Adipocyte (in vitro differentiated cells): ENCODE measurements around the gene WRNIP1.

ENCODE experiments used
- DNase-seq: peaks from one replicate; pipeline ENCODE4 v3.0.0-alpha.2; 2015; ENCODE audit warnings: low read depth
- H3K27me3 ChIP-seq: replicated peaks from 2 replicates; pipeline ENCODE4 v1.7.0; 2013; ENCODE audit warnings: mild to moderate bottlenecking, low read length, moderate library complexity; ENCODE audit not compliant: control insufficient read depth, insufficient read depth
- H3K36me3 ChIP-seq: 2 replicates; pipeline ENCODE4 v1.7.0; 2013; ENCODE audit warnings: low read length, mild to moderate bottlenecking, moderate library complexity; ENCODE audit not compliant: control insufficient read depth, insufficient read depth, severe bottlenecking
- H3K4me1 ChIP-seq: 2 replicates; pipeline ENCODE4 v1.7.0; 2013; ENCODE audit warnings: mild to moderate bottlenecking, low read length, moderate library complexity; ENCODE audit not compliant: control insufficient read depth, insufficient read depth
- H3K4me3 ChIP-seq: 2 replicates; pipeline ENCODE4 v1.7.0; 2013; ENCODE audit warnings: mild to moderate bottlenecking, low read length, moderate library complexity
- H3K9ac ChIP-seq: 2 replicates; pipeline ENCODE4 v1.7.0; 2013; ENCODE audit warnings: mild to moderate bottlenecking, low read length, moderate library complexity
- H3K9me3 ChIP-seq: 2 replicates; pipeline ENCODE4 v1.7.0; 2013; ENCODE audit warnings: mild to moderate bottlenecking, low read length, moderate library complexity; ENCODE audit not compliant: control insufficient read depth

WRNIP1 gene

GRCh38 chr6:2764610-2765165, 505 bp upstream of the WRNIP1 start:
- Histone ChIP-seq H3K27me3 (no peaks in the 10 kb centered on the region), H3K4me3 (peak overlapping the region; percentile 95), H3K9ac (peak overlapping the region; percentile 94), H3K4me1 (peaks cover 28% of the 10 kb centered on the region), H3K36me3 (no peaks in the 10 kb centered on the region), H3K9me3 (no peaks in the 10 kb centered on the region)
- peak; percentile 90 for DNase-seq

GRCh38 chr6:2765896-2766766, 938 bp downstream of the WRNIP1 start:
- Histone ChIP-seq H3K27me3 (no peaks in the 10 kb centered on the region), H3K4me1 (peaks cover 31% of the 10 kb centered on the region), H3K4me3 (peak overlapping the region; percentile 96), H3K36me3 (peaks cover 10% of the 10 kb centered on the region), H3K9ac (peak overlapping the region; percentile 94), H3K9me3 (no peaks in the 10 kb centered on the region)
- peak; percentile 57 for DNase-seq

DNA sequence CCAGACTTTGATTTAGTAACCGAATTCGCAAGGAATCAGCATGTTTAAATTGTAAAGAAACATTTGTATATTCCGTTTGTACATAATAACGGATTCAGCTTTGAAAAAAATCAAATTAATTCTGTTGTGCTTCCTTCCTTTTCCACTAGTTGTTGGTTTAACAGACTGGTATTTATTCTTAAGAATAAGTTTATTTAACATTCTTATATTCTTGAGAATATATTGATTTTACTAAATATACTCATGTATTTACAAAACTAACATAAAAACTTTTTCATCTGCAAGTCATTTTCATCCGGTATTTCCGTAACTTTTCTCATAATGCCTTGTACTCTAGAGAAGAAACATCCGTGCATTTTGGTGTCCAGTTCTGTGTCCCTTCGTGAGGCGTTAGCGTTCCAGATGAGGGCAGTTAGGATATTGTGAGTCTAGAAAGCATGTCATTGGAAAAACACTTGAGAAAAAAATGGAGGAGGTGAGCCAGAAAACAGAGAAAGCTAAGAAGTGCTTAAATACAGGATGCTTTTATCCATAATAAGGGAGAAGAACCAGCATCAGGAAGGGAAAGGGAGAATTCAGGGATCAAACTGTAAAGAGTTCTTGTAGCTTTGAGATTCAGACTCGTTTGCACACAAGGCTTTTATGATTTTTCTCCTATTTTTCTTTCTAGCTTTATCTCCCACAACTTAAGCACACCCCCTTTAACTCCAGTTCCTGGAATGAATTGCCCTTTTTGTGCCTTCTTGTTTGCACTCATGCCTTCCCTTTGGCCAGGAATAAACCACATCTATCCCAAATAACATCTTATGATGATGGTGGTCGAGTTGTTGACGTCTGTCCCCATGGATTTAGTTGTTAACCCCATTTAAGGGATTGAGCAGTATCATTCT, 1.8 kb downstream of the WRNIP1 start:
- Histone ChIP-seq H3K4me3 (peak overlapping the region; percentile 96), H3K4me1 (peaks cover 31% of the 10 kb centered on the region), H3K27me3 (no peaks in the 10 kb centered on the region), H3K9me3 (no peaks in the 10 kb centered on the region), H3K9ac (peak overlapping the region; percentile 94), H3K36me3 (peaks cover 14% of the 10 kb centered on the region)
- peak; percentile 69 for DNase-seq

- no peak for DNase-seq
Measured at GRCh38 chr6:2767657-2768524, 2.7 kb downstream of the WRNIP1 start.

DNA sequence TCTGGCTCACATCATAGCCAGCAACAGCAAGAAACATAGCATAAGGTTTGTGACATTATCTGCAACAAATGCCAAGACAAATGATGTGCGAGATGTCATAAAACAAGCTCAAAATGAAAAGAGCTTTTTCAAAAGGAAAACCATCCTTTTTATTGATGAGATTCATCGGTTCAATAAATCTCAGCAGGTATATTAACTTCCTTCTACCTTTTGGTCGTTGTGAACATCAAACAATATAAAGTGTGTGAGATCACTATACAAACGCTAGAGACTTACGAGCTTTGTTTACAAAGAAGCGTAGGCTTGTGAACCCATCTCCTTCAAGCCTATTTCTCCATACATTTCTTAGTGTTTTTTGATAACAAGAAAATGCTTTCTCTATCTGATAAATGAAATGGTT, 3.5 kb downstream of the WRNIP1 start:
- H3K4me3 ChIP-seq = peak overlapping the region; percentile 96

More at GRCh38 chr6:2767657-2768524, 2.7 kb downstream of the WRNIP1 start:
- Histone ChIP-seq H3K4me1 (peaks cover 31% of the 10 kb centered on the region), H3K9me3 (no peaks in the 10 kb centered on the region), H3K9ac (peak overlapping the region; percentile 94), H3K27me3 (no peaks in the 10 kb centered on the region), H3K36me3 (peaks cover 17% of the 10 kb centered on the region), H3K4me3 (peak overlapping the region; percentile 96)

GRCh38 chr6:2770171-2770570, 5.0 kb downstream of the WRNIP1 start:
- Histone ChIP-seq H3K27me3 (no peaks in the 10 kb centered on the region), H3K9me3 (no peaks in the 10 kb centered on the region), H3K9ac (no peak overlapping the region), H3K4me3 (no peak overlapping the region), H3K4me1 (peaks cover 34% of the 10 kb centered on the region), H3K36me3 (peaks cover 21% of the 10 kb centered on the region)
- no peak for DNase-seq

More for the DNA sequence above, 3.5 kb downstream of the WRNIP1 start:
- H3K27me3 ChIP-seq = no peaks in the 10 kb centered on the region
- no peaks in the 10 kb centered on the region for H3K9me3 ChIP-seq
- peaks cover 17% of the 10 kb centered on the region for H3K36me3 ChIP-seq
- DNase-seq = no peak
- H3K4me1 ChIP-seq = peaks cover 38% of the 10 kb centered on the region
- peak overlapping the region; percentile 94 for H3K9ac ChIP-seq

DNA sequence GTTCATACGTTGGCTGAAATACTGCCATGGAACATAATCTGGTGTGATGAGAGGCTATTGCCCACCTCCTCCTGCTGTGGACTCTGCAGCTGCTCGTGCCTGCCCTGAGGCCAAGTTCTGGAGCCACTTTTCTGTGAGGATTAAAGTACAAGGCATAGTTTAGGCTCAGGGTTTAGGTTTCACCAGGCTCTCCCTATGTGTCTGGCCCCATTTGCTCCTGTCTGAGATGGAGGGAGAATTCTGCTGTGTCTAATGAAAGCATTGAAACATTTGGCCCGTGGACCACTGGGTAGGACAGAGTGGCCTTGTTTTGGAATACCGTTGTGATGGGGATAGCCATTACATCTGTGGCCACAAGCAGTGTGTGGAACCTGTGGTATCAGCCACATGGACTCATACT, 5.9 kb downstream of the WRNIP1 start:
- H3K27me3 ChIP-seq = no peaks in the 10 kb centered on the region
- H3K4me3 ChIP-seq = no peak overlapping the region
- no peaks in the 10 kb centered on the region for H3K9me3 ChIP-seq
- H3K9ac ChIP-seq = no peak overlapping the region
- DNase-seq = peak; percentile 63
- peaks cover 34% of the 10 kb centered on the region for H3K4me1 ChIP-seq
- peaks cover 21% of the 10 kb centered on the region for H3K36me3 ChIP-seq

DNA sequence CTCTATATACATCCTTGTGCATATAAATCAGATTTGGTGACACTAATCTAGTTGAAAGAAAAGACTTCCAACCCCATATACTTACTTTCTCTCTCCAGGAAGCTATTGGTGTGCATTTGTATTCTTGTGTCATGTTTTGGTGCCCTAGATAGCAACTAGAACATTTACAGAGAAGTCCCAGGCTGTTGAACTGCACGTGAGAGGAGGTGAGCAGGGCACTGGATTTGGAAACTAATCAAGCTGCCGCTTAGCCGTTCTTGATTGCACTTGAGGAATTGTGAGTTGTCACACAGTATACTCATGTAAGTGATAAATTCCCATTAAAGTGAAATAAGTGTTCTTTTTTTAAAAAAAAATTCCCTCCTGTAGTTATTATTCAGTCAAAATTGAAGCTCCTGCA, 7.6 kb downstream of the WRNIP1 start:
- H3K9me3 ChIP-seq = no peaks in the 10 kb centered on the region
- H3K4me3 ChIP-seq = no peak overlapping the region
- H3K27me3 ChIP-seq = no peaks in the 10 kb centered on the region
- no peak for DNase-seq
- peaks cover 21% of the 10 kb centered on the region for H3K36me3 ChIP-seq
- no peak overlapping the region for H3K9ac ChIP-seq
- H3K4me1 ChIP-seq = peaks cover 25% of the 10 kb centered on the region

DNA sequence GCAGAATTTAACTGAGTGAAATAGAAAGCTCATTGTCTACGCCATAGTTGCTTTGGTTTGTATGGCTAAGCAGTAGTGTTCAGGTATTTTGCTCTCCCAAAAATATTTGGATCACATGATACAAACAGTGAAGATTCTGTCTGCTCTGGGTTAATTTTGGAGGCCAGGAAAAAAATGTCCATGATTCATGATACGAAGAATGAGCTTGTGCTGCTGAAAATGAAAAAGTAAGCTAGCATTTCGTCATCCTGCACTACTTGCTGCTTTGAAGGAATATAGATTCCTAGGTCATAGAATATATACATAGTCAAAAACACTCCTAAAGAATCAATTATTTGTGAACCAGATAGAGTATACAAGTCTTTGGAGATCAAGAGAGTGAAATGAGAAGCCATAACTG, 8.3 kb downstream of the WRNIP1 start:
- Histone ChIP-seq H3K4me1 (peaks cover 19% of the 10 kb centered on the region), H3K4me3 (no peak overlapping the region), H3K36me3 (peaks cover 21% of the 10 kb centered on the region), H3K9ac (no peak overlapping the region), H3K9me3 (no peaks in the 10 kb centered on the region), H3K27me3 (no peaks in the 10 kb centered on the region)
- peak; percentile 67 for DNase-seq

DNA sequence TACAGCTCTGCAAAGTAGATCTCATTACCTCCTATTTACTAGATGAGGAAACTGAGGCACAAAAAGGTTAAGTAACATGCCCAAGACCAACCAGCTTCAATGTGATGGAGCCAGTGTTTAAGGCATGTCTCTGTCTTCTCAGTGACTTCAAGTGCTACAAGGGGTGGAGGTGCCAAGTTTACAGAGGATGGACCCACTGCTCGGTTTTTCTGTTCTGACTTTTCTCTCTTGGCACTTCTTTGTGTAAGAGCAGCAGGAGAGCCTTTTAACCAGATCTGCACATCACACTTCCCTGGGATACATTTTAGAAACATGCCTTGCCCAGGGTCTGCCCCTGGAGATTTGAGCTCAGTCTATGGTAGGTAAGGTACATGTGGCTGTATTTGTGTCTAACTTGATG, 9.8 kb downstream of the WRNIP1 start:
- H3K9ac ChIP-seq = no peak overlapping the region
- no peak overlapping the region for H3K4me3 ChIP-seq
- DNase-seq = no peak
- H3K36me3 ChIP-seq = peaks cover 33% of the 10 kb centered on the region
- peaks cover 8% of the 10 kb centered on the region for H3K4me1 ChIP-seq
- H3K9me3 ChIP-seq = no peaks in the 10 kb centered on the region
- H3K27me3 ChIP-seq = no peaks in the 10 kb centered on the region
